Activated CD4-positive, CD25-positive, alpha-beta regulatory T cell treated with anti-CD3 and anti-CD28 coated beads, Interleukin-2, amount 50 U/mL, for 16 hours (primary cell): ENCODE results near the gene PIM1.
"Not testable (repeated sequence)": the region's sequence is repeated elsewhere in the genome, so short reads cannot be mapped to it uniquely, and the experiment has no call there.

Source experiments
- DNase-seq: peaks from one replicate; pipeline ENCODE4 v3.0.0-alpha.2; 2020; ENCODE audit warnings: low read depth, low spot score

PIM1 gene

DNA sequence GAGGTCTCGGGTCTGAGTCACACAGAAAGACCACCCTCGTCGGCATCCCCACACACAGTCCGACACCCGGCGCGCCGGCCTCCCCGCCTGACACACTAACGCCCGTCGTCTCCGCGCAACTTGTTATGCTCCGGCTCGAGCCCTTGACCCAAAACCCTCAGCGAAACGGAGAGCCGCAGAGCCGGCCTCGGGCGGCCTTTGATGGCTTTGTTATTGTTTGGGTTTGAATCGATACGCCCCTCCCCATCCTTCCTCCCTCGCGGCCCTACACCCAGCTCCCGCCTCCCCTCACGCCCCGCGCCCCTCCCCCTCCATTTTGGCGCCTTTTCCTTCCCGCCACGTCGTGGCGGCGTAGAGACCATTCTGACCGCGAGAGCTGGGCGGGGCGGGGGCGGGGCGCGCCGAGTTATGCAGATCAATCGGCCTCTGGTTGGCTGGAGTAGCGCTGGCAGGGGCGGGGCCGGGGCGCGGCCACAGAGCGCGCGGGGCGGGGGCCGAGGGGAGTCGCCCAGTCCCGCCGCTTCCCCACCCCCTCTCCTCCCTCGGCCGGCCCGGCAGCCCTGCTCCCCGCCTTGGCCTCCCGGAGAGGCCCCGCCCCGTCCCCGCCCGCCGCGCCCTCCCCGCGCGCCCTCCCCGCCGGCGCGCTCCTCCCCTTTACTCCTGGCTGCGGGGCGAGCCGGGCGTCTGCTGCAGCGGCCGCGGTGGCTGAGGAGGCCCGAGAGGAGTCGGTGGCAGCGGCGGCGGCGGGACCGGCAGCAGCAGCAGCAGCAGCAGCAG is at the start of gene PIM1:
Gene PIM1 (plus strand): TSS at position 657 of the 777 bp plus-strand sequence. CDS start 424 bp downstream, outside the sequence.
- peak; percentile 98 for DNase-seq

DNA sequence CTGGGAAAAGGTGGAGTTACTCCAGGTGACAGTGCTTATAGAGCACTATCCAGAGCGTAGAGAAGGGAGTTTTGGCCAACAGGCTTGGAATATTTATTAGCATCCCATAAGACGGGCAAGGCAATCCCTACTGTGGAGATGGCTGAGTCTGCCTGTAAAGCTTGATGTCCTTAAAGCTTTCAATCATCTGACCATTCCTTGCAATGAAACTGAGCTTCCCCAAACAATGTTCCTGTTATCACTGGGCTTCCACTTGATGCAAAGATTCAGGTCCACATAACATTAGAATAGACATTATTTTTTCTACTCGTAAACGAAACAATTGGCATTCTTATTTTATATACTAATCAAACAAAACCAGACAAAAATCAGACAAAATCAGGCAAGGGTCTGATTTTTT is 48.4 kb upstream of the PIM1 start:
- no peak for DNase-seq

DNA sequence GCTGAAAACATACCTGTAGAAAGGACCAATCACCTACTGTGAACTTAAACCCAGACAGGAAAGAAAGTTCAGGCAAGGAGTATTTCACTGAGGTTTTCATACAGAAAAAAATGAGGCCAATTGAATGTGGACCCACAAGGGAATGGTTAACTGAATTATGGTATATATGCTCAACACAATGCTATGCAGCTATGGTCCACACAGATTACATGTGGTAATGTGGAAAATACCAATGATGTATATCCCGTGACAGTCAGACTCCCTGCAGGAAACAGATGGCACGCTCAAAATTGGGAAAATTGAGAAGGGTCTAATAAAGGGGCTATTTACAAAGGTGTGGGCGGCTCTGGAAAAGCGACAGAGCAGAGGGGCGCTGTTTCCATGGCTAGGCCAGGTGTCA is 47.1 kb upstream of the PIM1 start:
- no peak for DNase-seq

DNA sequence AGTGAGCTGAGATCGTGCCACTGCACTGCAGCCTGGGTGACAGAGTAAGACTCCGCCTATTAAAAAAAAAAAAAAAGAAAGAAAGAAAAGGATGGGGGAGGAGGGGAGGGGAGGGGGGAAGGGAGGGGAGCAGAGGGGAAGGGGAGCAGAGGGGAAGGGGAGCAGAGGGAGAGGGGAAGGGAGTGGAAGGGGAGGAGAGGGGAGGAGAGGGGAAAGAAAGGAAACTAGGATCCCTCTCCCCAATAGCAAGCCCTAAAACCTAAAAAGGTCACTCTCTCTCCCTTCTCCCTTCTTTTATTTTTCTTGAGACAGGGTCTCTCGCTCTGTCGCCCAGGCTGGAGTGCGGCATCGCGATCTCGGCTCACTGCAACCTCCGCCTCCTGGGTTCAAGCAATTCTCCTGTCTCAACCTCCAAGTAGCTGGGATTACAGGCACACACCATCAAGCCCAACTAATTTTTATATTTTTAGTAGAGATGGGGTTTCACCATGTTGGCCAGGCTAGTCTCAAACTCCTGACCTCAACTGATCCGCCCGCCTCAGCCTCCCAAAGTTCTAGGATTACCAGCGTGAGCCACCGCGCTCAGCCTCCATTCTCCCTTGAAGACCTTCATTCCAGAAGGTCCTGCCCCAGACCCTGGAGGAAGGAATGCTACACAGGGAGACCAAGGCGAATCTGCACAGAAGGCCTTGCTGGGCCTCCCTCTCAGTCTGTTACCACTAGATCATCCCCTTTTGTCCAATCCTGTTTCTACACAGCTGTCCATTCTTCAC is 45.8 kb upstream of the PIM1 start:
- no peak for DNase-seq

DNA sequence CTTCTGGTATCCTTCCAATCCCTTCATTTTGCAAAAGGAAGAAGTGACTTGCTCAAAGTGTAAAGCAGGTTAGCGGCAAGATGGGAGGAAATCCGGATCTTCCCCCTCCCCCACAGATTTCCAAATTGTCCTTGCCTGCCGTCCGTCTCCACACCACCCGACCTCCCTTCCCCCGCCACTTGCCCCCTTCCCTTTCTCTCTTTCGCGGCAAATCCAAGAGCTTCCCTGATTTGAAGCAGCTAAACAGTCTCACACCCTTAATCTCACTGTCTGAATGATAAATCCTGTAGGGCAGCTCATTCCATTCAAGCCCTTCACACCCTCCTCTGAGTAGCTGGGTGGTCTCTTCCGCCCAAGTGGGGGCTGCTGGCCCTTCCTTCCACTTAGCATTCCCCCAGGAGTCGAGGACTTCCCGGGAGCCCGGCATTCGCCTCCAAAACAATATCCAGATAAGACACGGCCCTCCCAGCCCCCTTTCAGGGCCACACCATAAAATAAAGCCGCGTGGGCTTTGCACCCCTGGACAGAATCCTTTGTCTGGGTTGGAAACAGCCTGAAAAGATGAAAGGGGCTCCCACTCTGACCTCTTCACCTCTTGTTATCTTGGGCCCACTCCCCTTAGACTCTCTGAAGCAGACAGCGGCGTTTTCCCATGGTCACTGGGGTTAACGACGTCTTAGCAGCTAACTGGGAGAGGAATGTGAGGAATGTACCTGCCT is 44.0 kb upstream of the PIM1 start:
- DNase-seq, result no peak

DNA sequence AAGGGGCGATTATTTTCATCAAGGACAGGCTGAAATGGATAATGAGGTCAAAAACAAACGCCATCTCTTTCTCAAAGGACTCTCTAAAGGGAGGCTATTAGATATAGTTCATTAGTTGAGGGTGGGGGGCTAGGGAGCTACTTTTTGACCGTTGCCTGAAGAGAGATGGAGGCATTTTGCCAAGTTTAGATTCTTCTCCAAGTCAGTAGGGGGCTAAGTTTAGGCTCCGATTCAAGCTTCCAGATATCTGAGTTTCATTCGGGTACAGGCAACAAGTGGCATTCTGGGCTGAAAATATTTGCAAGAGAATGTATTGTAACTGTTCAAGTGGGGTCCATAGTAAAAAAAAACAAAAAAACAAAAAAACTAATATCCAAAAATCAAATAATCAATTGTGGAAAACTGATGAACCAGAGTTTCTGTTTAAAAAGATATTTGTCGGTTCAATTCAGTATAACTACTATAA is 43.4 kb upstream of the PIM1 start:
- no peak for DNase-seq

DNA sequence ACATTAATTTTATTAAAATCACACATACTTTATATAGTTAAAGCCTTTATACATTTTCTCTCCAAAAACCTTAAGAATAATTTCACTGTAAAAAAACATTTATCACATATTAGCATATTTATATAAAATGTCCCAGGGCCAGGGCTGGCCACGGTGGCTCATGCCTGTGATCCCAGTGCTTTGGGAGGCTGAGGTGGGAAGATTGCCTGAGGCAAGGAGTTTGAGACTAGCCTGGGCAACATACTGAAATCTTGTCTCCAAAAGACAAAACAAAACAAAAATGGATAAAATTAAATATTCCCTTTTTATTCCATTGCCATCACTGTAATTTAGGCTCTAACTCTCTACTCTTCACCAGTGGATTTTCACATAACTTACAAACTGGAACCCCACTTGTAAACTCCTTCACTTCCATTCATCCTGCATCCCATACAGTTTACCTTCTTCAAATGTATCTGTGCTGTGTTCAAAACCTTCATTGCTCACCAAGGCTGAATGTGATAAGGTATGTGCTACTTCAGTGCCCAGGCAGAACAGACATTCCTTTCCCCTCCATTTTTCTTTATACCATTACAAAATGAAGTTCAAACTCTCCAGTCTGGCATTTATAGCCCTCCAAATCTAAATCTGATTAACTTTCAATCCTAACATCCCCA is 42.9 kb upstream of the PIM1 start:
- no peak for DNase-seq

DNA sequence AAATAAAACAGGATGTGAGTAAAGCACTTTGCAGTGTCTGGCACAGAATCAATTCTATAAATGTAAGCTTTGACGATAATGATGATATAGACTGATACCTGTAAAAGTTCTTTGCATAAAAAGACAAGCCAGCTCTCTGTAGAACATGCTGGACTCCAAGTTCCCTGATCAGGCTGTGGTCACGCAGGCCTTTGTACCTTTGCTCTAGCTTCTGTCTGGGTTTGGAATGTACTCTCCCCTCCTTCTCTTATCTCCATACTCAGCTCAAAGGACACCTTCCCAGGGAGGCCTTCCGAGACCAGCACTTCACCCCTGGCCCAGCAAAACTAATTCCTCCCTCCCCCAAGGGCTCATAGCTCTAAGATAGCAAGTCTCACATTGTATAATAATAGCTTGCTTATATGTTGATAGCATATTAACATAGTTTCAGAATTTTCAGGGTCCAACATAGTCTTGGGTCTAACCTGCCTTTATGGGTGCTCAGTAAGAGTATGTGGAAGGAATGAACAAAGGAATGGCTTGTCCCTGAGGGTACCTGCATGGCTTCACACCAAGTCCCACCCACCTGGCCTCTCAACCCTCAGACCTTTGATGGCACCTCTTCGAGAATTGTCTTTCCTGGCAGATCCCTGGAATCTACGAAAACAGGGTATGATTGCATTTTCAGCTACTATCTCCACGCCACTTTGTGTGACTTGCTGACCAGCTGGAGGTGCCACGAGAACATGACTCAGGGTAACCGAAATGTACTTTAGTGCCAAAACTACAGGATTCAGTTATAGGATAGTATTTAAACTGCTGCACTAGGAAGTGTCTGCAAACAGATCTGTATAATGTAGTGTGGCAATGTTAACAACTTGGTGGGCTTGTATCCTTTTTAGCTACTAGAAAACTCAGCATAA is 41.7 kb upstream of the PIM1 start:
- DNase-seq, result no peak

DNA sequence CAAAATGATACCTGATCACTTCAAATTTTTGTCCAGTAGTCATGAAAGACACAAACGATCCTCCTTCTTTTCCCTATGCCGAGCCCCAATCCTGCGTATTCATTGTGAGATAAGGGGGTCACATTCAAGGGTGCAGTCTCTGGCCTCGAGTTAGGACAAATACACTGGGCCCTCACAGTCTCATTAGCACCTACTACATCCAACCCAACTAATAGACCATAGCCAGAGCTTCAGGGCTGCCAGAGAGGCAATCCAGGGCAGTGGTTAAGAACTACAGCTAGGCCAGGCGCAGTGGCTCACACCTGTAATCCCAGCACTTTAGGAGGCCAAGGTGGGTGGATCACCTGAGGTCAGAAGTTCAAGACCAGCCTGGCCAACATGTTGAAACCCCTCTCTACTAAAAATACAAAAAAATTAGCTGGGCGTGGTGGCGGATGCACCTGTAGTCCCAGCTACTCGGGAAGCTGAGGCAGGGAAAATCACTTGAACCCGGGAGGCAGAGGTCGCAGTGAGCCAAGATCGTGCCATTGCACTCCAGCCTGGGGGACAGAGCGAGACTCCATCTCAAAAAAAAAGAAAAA is 41.0 kb upstream of the PIM1 start:
- DNase-seq, result not testable (repeated sequence)

DNA sequence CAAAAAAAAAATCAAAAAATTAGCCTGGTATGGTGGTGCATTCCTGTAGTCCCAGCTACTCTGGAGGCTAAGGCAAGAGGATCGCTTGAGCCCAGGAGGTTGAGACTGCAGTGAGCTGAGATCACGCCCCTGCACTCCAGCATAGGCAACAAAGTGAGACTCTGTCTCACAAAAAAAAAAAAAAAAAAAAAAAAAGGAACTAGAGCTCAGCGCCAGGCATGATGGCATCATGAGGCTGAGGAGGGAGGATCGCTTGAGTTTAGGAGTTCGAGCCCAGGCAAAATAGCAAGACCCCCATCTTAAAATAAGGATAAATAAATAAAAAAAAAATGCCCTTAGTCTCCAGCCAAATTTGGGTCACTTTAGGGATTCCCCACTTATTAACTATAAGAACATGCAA is 40.4 kb upstream of the PIM1 start:
- no peak for DNase-seq

DNA sequence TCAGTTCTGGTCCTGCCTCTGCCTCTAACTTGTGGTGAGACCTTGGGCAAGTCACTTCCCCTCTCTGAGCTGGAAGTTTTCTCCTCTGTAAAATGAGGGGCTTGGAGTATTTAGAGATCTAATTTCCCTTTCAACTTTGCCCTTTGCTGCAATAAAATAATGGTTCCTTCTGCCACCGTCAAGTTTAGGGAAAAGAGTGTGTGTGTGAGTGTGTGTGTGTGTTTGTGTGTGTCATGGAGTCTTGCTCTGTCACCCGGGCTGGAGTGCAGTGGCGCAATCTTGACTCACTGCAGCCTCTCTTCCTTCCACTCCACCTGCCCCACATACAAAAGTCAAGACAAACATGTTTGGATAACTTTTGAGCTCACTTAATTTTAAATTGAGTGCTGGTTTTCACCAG is 39.2 kb upstream of the PIM1 start:
- DNase-seq, result no peak

DNA sequence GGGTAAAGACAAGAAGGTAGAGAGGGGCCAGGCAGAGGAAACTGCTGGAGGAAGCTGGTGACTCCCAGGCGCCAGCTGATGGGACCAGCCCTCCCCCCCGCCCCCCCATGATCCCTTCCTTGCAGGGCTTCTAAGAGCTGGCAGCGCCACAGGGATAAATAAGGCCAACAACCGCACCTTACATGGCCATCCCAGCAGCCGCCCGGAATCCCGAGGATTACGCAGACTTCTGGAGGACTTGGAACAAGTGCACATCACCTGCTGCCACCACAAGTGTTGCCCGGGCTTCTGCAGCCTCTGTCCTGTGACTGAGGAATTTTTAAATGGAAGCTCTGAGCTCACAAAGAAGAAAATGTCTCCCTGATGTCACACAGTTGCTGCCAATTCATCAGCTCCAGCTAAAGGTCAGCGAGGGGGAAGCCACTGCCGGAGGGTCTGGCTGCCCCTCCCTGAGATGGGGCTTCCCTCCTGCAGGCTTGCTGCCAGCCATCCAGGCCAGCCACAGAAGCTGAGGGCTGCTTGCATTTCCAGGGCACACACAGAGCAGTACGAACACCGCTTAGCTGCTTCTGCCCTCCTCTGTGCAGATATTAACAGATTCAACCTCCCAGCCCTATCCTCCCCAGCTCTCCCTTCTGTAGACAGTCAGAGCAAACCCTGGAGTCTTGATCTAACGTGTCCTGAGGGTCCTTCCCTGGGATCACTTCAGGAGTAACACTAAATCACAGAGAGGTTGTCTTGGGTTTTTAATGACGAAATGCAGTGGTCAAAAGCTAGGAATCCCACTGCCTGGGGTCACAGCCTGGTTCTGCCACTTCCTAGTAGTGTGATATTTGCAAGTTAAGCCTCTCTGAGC is 38.6 kb upstream of the PIM1 start:
- DNase-seq, result no peak

DNA sequence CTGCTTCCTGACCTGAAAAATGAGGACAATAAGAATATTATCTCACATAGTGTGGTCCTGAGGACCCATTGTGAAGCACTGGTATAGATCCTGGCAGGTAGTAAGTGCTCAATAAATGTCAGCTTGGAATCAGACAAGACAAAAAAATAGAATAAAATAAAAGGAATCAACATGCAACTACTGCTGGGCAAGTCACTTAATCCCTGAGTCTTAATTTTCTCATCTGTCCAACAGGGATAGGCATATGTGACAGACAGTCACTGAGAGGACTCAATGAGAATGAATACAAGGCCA is 38.0 kb upstream of the PIM1 start:
- no peak for DNase-seq

DNA sequence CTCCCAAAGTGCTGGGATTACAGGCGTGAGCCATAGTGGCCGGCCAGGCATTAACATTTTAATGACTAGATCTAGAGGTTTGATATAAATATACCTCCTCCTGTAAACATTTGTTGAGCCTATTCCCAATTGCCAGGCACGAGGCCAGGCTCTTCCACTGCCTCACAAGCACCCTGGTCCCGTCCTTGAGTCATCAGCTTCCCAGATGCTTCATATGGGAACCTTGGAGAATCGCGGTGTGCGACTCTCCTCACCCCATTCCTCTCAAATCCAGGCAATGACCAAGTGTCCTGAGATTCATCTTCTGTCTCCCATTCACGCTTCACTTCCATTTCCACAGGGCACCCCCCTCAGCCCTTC is 35.9 kb upstream of the PIM1 start:
- no peak for DNase-seq

DNA sequence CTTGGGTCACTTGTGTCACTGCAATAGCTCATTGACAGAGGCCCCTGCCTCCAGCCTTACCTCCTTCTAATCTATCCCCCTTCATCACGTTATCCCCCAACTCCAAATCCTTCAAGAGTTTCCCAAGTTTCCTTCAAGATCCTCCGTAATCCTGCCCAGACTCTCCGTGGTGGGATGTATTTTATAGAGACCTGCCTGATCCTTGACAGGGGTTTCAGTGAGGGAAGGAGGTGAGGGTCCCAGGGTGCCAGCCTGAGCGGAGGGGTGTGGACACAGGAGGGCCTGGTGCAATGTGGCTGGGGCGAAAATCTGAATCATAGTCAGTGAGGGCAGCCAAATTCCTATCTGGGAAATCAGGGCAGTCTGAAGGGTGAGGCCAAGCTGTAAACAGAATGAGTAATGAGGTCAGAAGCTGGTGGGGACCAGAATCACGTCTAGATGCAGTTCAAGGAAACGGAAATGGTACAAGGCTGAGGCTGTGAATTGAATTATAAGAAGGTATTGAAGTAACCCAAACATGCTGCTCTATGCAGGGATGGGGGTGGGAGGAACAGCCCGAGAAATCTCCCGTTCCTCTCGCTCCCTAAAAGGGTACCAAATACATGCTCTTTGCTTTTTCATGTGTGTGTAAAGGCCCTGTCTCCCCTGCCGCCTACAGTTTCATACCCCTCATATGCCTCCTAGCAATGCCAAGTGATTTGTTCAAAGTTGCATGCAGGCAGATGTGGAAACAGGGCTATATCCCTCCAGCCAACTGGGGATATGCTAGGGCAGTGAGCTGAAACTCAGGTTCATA is 35.4 kb upstream of the PIM1 start:
- DNase-seq, result no peak

DNA sequence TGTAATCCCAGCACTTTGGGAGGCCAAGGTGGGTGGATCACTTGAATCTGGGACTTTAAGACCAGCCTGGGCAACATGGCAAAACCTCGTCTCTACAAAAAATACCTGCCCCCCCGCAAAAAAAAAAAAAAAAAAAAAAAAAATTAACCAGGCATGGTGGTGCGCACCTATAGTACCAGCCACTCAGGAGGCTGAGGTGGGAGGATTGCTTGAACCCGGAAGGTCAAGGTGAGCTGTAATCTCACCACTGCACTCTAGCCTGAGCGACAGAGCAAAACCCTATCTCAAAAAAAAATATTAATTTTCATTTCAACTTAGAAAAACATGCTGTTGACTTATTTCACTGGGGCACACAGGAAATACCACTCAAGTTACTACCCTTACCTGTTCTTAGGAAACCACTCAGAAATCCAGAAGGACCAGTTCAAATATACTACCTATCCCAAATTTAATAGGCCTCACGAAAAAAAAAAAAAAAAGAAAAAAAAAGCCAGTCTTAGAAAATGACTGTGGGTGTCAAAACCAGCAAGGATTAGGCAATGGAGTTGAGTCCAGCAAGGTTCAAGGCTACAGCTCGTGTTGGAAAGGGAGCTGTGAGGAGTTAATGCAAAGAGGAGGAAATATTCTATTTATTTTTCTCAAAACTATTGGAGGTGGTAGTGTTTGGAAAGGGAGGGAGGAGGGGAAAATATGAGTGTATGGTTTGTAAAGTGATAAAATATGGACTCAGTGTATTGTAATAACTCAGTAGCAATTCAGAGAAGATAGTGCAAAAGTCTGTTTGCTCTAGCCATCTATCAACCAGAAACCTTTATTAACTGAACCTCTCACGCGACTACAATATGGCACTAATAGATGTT is 33.9 kb upstream of the PIM1 start:
- no peak for DNase-seq

DNA sequence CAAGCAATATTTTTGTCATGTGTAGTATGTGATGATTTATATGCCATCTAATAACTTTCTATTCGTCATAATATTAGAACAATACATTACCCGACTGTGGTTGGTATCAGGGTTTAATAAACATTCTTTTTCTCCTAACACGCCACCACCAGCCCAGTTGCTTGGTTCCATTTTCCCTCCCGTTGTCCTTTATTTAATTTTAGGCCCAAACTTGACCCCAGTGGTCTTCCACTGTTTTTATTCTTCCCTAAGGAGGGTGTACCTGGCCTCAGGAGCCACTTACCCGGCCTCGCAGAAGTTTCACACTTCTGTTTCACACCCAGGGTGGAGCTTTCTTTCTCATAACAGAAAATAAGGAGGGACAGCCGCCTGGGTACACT is 33.1 kb upstream of the PIM1 start:
- DNase-seq, result no peak
